WTC11 (cell line): ENCODE data around the gene DIDO1. TPM values are rescaled to one million over a fixed set of nuclear protein-coding genes. Genes with fewer than 3 reads are reported as not detected.

ENCODE experiments used
- ATAC-seq: fragments of 200-7000 bp; cut with Tn5 transposase; 2 replicates; pipeline ENCODE4 v1.10.0; 2021; ENCODE audit warnings: mild to moderate bottlenecking, moderate library complexity
- CTCF ChIA-PET: fragments of 300-600 bp; sonication (Branson Sonifier 250); formaldehyde crosslinking; loops from one replicate; lab custom pipeline; 2021; ENCODE audit warnings: antibody characterized with exemption; lab: Charles Lee
- POLR2A ChIA-PET: fragments of 350-600 bp; sonication (Branson Sonifier 250); formaldehyde crosslinking; loops from one replicate; lab custom pipeline; 2021; ENCODE audit warnings: antibody characterized with exemption; lab: Charles Lee
- DNase-seq: peaks from one replicate; pipeline ENCODE4 v3.0.0; 2021; ENCODE audit warnings: low spot score
- H3K27ac Mint-ChIP-seq: 2 replicates; pipeline ENCODE4 v1.8.0; 2021; ENCODE audit warnings: mixed read lengths
- H3K27me3 Mint-ChIP-seq: 2 replicates; pipeline ENCODE4 v1.8.0; 2021; ENCODE audit warnings: low read depth, mild to moderate bottlenecking, moderate library complexity, mixed read lengths
- H3K36me3 Mint-ChIP-seq: 2 replicates; pipeline ENCODE4 v1.8.0; 2021; ENCODE audit warnings: mixed read lengths
- H3K4me1 Mint-ChIP-seq: 2 replicates; pipeline ENCODE4 v1.8.0; 2022; ENCODE audit warnings: mixed read lengths
- H3K4me3 Mint-ChIP-seq: 2 replicates; pipeline ENCODE4 v1.8.0; 2021; ENCODE audit warnings: mild to moderate bottlenecking, moderate library complexity, mixed read lengths
- H3K9me3 Mint-ChIP-seq: 2 replicates; pipeline ENCODE4 v1.8.0; 2021; ENCODE audit warnings: mixed read lengths
- CREB1 ChIP-seq: sonication (generic); formaldehyde crosslinking; IDR thresholded peaks from 2 replicates; pipeline ENCODE4 v1.8.0; 2023; ENCODE audit warnings: mild to moderate bottlenecking, missing genetic modification reagents
- MYBL2 ChIP-seq: sonication (generic); formaldehyde crosslinking; IDR thresholded peaks from 2 replicates; pipeline ENCODE4 v1.8.1; 2023; ENCODE audit warnings: mild to moderate bottlenecking, moderate library complexity, missing genetic modification reagents
- NFE2L1 ChIP-seq: sonication (generic); formaldehyde crosslinking; IDR thresholded peaks from 2 replicates; pipeline ENCODE4 v1.8.1; 2023; ENCODE audit warnings: missing genetic modification reagents
- NR2C2 ChIP-seq: sonication (generic); formaldehyde crosslinking; IDR thresholded peaks from 2 replicates; pipeline ENCODE4 v1.8.0; 2022; ENCODE audit warnings: mild to moderate bottlenecking, missing genetic modification reagents
- SMAD4 ChIP-seq: sonication (generic); formaldehyde crosslinking; IDR thresholded peaks from 2 replicates; pipeline ENCODE4 v1.8.0; 2022; ENCODE audit warnings: mild to moderate bottlenecking, missing genetic modification reagents
- TEAD4 ChIP-seq: sonication (generic); formaldehyde crosslinking; IDR thresholded peaks from 2 replicates; pipeline ENCODE4 v1.8.0; 2022; ENCODE audit warnings: mild to moderate bottlenecking, missing genetic modification reagents
- ZNF121 ChIP-seq: sonication (generic); formaldehyde crosslinking; IDR thresholded peaks from 2 replicates; pipeline ENCODE4 v1.8.0; 2023; ENCODE audit warnings: missing genetic modification reagents
- ZNF232 ChIP-seq: sonication (generic); formaldehyde crosslinking; IDR thresholded peaks from 2 replicates; pipeline ENCODE4 v1.8.0; 2022; ENCODE audit warnings: mild to moderate bottlenecking, missing genetic modification reagents
- total RNA-seq: library from RNA; stranded (reverse); gene quantifications from 3 replicates; pipeline ENCODE4 v1.2.3, GENCODE V29; 2021
- TF ChIP-seq, protein P1 (sequence below): fragments of 250-450 bp; sonication (Bioruptor Pico); IDR thresholded peaks from 2 replicates; pipeline ENCODE4 v1.9.0; 2021; ENCODE audit warnings: mild to moderate bottlenecking
- TF ChIP-seq, protein P2 (sequence below): sonication (generic); formaldehyde crosslinking; conservative IDR thresholded peaks from 2 replicates; pipeline ENCODE4 v1.8.1; 2023; ENCODE audit warnings: mild to moderate bottlenecking, low read depth, missing genetic modification reagents, moderate library complexity
- TF ChIP-seq, protein P3 (sequence below): sonication (generic); formaldehyde crosslinking; IDR thresholded peaks from 2 replicates; pipeline ENCODE4 v1.8.1; 2022; ENCODE audit warnings: low read depth, missing genetic modification reagents, borderline replicate concordance
- TF ChIP-seq, protein P4 (sequence below): sonication (generic); formaldehyde crosslinking; IDR thresholded peaks from 2 replicates; pipeline ENCODE4 v1.8.0; 2022; ENCODE audit warnings: mild to moderate bottlenecking, missing genetic modification reagents
- TF ChIP-seq, protein P5 (sequence below): sonication (generic); formaldehyde crosslinking; IDR thresholded peaks from 2 replicates; pipeline ENCODE4 v1.8.1; 2023; ENCODE audit warnings: mild to moderate bottlenecking, missing genetic modification reagents, borderline replicate concordance
- TF ChIP-seq, protein P6 (sequence below): sonication (generic); formaldehyde crosslinking; IDR thresholded peaks from 2 replicates; pipeline ENCODE4 v1.8.1; 2023; ENCODE audit warnings: mild to moderate bottlenecking, missing genetic modification reagents
- TF ChIP-seq, protein P7 (sequence below): sonication (generic); formaldehyde crosslinking; IDR thresholded peaks from 2 replicates; pipeline ENCODE4 v1.8.1; 2023; ENCODE audit warnings: mild to moderate bottlenecking, moderate library complexity, missing genetic modification reagents

DIDO1 gene
- total RNA-seq, 1 experiment from 2014 or later, result 87.3 TPM

DNA sequence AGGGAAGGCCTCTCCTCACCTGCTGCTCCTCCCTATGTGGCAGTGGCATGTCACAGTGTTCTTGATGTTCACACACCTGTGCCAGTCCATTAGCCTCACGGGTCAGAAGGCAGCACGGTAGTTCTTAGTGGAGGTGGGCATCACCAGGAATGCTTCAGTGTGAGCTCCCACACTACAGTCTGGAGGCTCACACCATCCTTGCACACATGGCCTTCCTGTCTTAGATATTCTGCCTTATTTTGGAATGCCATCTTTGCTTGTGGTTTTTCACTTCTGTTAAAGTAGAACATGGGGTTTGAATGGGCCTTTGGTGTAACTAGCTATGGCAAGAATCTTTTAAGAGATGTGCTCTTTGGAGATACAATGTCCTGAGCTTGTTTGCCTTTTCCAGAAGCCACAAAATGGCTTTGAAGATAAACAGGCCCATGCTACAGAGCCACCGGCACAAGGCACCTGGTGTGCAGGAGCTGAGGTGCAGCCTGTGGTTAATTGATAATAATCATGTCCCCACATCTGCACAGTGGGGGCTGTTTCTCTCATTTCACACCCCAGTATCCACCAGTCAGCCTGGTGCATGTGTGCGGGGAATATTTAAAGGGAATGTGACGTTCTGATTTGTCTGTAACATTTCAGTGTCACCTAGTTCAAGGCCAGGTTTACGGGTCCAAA lies 23.0 kb upstream of the DIDO1 start:
- Mint-ChIP-seq H3K27me3 (no peaks in the 10 kb centered on the region), H3K27ac (peak overlapping the region; percentile 90; the same call in 1 of the 2 replicates), H3K4me3 (no peak overlapping the region), H3K36me3 (peaks cover 61% of the 10 kb centered on the region), H3K4me1 (peaks cover 13% of the 10 kb centered on the region), H3K9me3 (no peaks in the 10 kb centered on the region)
- no peak for ATAC-seq
- no peak for TF ChIP-seq NR2C2
- TF ChIP-seq, protein P1, sequence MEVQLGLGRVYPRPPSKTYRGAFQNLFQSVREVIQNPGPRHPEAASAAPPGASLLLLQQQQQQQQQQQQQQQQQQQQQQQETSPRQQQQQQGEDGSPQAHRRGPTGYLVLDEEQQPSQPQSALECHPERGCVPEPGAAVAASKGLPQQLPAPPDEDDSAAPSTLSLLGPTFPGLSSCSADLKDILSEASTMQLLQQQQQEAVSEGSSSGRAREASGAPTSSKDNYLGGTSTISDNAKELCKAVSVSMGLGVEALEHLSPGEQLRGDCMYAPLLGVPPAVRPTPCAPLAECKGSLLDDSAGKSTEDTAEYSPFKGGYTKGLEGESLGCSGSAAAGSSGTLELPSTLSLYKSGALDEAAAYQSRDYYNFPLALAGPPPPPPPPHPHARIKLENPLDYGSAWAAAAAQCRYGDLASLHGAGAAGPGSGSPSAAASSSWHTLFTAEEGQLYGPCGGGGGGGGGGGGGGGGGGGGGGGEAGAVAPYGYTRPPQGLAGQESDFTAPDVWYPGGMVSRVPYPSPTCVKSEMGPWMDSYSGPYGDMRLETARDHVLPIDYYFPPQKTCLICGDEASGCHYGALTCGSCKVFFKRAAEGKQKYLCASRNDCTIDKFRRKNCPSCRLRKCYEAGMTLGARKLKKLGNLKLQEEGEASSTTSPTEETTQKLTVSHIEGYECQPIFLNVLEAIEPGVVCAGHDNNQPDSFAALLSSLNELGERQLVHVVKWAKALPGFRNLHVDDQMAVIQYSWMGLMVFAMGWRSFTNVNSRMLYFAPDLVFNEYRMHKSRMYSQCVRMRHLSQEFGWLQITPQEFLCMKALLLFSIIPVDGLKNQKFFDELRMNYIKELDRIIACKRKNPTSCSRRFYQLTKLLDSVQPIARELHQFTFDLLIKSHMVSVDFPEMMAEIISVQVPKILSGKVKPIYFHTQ (CRISPR knock-in tag), result no peak
- TF ChIP-seq, protein P2, sequence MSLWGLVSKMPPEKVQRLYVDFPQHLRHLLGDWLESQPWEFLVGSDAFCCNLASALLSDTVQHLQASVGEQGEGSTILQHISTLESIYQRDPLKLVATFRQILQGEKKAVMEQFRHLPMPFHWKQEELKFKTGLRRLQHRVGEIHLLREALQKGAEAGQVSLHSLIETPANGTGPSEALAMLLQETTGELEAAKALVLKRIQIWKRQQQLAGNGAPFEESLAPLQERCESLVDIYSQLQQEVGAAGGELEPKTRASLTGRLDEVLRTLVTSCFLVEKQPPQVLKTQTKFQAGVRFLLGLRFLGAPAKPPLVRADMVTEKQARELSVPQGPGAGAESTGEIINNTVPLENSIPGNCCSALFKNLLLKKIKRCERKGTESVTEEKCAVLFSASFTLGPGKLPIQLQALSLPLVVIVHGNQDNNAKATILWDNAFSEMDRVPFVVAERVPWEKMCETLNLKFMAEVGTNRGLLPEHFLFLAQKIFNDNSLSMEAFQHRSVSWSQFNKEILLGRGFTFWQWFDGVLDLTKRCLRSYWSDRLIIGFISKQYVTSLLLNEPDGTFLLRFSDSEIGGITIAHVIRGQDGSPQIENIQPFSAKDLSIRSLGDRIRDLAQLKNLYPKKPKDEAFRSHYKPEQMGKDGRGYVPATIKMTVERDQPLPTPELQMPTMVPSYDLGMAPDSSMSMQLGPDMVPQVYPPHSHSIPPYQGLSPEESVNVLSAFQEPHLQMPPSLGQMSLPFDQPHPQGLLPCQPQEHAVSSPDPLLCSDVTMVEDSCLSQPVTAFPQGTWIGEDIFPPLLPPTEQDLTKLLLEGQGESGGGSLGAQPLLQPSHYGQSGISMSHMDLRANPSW (CRISPR knock-in tag), result no peak
- CTCF ChIA-PET, result interaction anchor here (0.8 to 2.4 kb wide), 12 partner anchors 14 to 87 kb away, joined by 3 to 14 read pairs (median 6); no protein-coding TSS in a partner anchor
- no peak for DNase-seq
- POLR2A ChIA-PET, result interaction anchor here (0.9 kb wide), 1 partner anchor 12 kb away, joined by 3 read pairs; the partner anchor contains the start of gene GID8

DNA sequence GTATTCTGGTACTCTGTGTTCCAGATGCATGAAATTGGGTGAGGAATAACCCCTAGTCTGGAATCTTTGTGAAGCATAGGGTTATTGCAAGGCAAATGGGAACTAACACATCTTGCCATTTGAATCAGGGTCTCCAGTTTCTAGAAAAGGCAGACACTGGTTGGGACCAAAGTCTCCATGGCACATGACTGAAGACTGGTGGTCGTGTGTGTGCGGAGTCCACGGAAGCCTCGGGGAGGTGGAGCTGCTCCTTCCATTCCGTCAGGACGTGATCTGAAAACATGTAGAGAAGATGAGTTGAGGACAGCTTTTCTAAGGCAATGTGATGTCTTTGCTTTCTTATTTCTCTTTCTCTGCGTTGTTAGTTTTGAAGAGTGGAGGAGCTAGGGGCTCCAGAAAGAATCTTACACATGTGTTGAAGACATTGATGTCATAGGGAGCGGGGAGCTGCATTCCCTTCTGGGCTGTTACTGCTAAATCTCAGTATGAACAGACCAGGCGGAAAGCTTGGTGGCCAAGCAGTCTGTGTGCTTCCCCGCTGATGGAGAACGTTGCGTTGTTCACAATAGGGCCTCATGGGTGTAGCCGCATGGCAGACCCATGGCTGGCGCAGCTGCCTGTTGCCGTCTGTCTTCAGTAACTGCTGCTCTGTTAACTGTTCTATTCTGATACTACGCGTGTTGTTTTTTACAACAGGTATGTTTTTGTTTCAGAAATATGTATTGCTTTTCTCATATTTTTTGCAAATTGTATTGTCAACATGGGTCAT lies 21.4 kb upstream of the DIDO1 start:
- ChIA-PET POLR2A (interaction anchor here (1.2 kb wide), 1 partner anchor 10 kb away, joined by 3 read pairs; the partner anchor contains the start of gene GID8), CTCF (interaction anchor here (0.7 to 1.3 kb wide), 4 partner anchors 9 to 29 kb away, joined by 3 read pairs; no protein-coding TSS in a partner anchor)
- no peak for ATAC-seq
- Mint-ChIP-seq H3K4me1 (peaks cover 4% of the 10 kb centered on the region), H3K27ac (no peak overlapping the region), H3K36me3 (peaks cover 72% of the 10 kb centered on the region), H3K4me3 (no peak overlapping the region), H3K27me3 (no peaks in the 10 kb centered on the region), H3K9me3 (no peaks in the 10 kb centered on the region)
- DNase-seq, result no peak
- no peak for TF ChIP-seq ZNF121 (CRISPR knock-in tag)
- TF ChIP-seq, protein P3, sequence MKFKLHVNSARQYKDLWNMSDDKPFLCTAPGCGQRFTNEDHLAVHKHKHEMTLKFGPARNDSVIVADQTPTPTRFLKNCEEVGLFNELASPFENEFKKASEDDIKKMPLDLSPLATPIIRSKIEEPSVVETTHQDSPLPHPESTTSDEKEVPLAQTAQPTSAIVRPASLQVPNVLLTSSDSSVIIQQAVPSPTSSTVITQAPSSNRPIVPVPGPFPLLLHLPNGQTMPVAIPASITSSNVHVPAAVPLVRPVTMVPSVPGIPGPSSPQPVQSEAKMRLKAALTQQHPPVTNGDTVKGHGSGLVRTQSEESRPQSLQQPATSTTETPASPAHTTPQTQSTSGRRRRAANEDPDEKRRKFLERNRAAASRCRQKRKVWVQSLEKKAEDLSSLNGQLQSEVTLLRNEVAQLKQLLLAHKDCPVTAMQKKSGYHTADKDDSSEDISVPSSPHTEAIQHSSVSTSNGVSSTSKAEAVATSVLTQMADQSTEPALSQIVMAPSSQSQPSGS (CRISPR knock-in tag), result no peak
- TF ChIP-seq, protein P4, sequence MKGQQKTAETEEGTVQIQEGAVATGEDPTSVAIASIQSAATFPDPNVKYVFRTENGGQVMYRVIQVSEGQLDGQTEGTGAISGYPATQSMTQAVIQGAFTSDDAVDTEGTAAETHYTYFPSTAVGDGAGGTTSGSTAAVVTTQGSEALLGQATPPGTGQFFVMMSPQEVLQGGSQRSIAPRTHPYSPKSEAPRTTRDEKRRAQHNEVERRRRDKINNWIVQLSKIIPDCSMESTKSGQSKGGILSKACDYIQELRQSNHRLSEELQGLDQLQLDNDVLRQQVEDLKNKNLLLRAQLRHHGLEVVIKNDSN, result no peak
- TF ChIP-seq CREB1 (CRISPR knock-in tag), result no peak
- TF ChIP-seq, protein P5, sequence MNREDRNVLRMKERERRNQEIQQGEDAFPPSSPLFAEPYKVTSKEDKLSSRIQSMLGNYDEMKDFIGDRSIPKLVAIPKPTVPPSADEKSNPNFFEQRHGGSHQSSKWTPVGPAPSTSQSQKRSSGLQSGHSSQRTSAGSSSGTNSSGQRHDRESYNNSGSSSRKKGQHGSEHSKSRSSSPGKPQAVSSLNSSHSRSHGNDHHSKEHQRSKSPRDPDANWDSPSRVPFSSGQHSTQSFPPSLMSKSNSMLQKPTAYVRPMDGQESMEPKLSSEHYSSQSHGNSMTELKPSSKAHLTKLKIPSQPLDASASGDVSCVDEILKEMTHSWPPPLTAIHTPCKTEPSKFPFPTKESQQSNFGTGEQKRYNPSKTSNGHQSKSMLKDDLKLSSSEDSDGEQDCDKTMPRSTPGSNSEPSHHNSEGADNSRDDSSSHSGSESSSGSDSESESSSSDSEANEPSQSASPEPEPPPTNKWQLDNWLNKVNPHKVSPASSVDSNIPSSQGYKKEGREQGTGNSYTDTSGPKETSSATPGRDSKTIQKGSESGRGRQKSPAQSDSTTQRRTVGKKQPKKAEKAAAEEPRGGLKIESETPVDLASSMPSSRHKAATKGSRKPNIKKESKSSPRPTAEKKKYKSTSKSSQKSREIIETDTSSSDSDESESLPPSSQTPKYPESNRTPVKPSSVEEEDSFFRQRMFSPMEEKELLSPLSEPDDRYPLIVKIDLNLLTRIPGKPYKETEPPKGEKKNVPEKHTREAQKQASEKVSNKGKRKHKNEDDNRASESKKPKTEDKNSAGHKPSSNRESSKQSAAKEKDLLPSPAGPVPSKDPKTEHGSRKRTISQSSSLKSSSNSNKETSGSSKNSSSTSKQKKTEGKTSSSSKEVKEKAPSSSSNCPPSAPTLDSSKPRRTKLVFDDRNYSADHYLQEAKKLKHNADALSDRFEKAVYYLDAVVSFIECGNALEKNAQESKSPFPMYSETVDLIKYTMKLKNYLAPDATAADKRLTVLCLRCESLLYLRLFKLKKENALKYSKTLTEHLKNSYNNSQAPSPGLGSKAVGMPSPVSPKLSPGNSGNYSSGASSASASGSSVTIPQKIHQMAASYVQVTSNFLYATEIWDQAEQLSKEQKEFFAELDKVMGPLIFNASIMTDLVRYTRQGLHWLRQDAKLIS (CRISPR knock-in tag), result no peak
- TF ChIP-seq NFE2L1 (CRISPR knock-in tag), result no peak
- no peak for TF ChIP-seq ZNF232
- TF ChIP-seq, protein P6, sequence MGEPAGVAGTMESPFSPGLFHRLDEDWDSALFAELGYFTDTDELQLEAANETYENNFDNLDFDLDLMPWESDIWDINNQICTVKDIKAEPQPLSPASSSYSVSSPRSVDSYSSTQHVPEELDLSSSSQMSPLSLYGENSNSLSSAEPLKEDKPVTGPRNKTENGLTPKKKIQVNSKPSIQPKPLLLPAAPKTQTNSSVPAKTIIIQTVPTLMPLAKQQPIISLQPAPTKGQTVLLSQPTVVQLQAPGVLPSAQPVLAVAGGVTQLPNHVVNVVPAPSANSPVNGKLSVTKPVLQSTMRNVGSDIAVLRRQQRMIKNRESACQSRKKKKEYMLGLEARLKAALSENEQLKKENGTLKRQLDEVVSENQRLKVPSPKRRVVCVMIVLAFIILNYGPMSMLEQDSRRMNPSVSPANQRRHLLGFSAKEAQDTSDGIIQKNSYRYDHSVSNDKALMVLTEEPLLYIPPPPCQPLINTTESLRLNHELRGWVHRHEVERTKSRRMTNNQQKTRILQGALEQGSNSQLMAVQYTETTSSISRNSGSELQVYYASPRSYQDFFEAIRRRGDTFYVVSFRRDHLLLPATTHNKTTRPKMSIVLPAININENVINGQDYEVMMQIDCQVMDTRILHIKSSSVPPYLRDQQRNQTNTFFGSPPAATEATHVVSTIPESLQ, result no peak
- TF ChIP-seq, protein P7, sequence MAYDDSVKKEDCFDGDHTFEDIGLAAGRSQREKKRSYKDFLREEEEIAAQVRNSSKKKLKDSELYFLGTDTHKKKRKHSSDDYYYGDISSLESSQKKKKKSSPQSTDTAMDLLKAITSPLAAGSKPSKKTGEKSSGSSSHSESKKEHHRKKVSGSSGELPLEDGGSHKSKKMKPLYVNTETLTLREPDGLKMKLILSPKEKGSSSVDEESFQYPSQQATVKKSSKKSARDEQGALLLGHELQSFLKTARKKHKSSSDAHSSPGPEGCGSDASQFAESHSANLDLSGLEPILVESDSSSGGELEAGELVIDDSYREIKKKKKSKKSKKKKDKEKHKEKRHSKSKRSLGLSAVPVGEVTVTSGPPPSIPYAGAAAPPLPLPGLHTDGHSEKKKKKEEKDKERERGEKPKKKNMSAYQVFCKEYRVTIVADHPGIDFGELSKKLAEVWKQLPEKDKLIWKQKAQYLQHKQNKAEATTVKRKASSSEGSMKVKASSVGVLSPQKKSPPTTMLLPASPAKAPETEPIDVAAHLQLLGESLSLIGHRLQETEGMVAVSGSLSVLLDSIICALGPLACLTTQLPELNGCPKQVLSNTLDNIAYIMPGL (CRISPR knock-in tag), result no peak
- TF ChIP-seq MYBL2 (CRISPR knock-in tag), result no peak
- no peak for TF ChIP-seq SMAD4 (CRISPR knock-in tag)
- TF ChIP-seq TEAD4 (CRISPR knock-in tag), result no peak
